NB4 (cell line): Measurements from ENCODE around the gene CNGB1.

Experiments
- MYC ChIP-seq: IDR thresholded peaks from 2 replicates; pipeline ENCODE4 v1.6.1; 2011; ENCODE audit warnings: low read depth, low read length
- POLR2A ChIP-seq: IDR thresholded peaks from 2 replicates; pipeline ENCODE4 v1.6.1; 2011; ENCODE audit warnings: mild to moderate bottlenecking; ENCODE audit not compliant: insufficient read length; ENCODE audit errors: extremely low read depth
- TF ChIP-seq, protein P1 (sequence below): IDR thresholded peaks from one replicate; pipeline ENCODE4 v1.5.1; 2012; ENCODE audit warnings: low read depth, low read length
- TF ChIP-seq, protein P2 (sequence below): IDR thresholded peaks from 2 replicates; pipeline ENCODE4 v1.6.1; 2011; ENCODE audit warnings: low read depth, low read length

DNA sequence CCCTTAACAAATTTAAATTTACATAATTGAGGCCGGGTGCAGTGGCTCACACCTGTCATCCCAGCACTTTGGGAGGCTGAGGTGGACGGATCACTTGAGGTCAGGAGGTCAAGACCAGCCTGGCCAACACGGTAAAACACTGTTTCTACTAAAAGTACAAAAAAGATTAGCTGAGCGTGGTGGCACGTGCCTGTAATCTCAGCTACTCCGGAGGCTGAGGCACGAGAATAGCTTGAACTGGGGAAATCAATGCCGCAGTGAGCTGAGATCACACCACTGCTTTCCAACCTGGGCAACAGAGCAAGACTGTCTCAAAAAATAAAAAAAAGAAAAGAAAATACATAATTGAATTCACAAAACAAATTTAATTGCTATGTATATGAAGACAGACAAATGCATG lies 112.3 kb downstream of the CNGB1 start:
- TF ChIP-seq, protein P1, sequence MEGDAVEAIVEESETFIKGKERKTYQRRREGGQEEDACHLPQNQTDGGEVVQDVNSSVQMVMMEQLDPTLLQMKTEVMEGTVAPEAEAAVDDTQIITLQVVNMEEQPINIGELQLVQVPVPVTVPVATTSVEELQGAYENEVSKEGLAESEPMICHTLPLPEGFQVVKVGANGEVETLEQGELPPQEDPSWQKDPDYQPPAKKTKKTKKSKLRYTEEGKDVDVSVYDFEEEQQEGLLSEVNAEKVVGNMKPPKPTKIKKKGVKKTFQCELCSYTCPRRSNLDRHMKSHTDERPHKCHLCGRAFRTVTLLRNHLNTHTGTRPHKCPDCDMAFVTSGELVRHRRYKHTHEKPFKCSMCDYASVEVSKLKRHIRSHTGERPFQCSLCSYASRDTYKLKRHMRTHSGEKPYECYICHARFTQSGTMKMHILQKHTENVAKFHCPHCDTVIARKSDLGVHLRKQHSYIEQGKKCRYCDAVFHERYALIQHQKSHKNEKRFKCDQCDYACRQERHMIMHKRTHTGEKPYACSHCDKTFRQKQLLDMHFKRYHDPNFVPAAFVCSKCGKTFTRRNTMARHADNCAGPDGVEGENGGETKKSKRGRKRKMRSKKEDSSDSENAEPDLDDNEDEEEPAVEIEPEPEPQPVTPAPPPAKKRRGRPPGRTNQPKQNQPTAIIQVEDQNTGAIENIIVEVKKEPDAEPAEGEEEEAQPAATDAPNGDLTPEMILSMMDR, result no peak
- no peak for TF ChIP-seq POLR2A
- TF ChIP-seq MYC, result no peak
- TF ChIP-seq, protein P2, sequence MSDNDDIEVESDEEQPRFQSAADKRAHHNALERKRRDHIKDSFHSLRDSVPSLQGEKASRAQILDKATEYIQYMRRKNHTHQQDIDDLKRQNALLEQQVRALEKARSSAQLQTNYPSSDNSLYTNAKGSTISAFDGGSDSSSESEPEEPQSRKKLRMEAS, result no peak
